NCI-H748 (cell line): ENCODE data around the gene SMIM24.
A peak's percentile ranks its signal among the peaks of the same experiment; 100 is the strongest.
"Not testable (repeated sequence)": the region's sequence is repeated elsewhere in the genome, so short reads cannot be mapped to it uniquely, and the experiment has no call there.

Source experiments
- DNase-seq: peaks from one replicate; lab custom pipeline; 2025; ENCODE audit not compliant: unreplicated experiment; lab: John Stamatoyannopoulos, UW

Gene SMIM24

GRCh38 chr19:3515891-3516422, 35.6 kb upstream of the SMIM24 start:
- no peak for DNase-seq

DNA sequence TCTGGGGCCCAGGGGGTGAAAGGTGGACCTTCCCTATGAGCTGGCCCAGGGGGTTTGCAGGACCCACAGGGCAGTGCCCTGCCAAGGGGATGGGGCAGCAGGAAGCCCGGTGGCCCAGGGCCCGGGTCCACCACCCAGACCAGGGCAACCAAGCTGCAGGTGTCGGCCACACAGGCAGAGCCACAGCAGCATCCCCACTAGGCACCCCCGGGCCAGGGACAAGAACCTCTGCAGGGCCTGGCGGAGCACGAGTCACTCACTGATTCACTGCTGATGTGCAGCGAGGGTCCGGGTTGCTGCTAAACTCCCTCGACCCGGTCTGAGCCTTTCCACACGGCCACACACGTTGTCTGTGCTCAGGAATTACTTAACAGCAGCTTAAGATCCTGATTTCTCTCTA, 34.6 kb upstream of the SMIM24 start:
- DNase-seq: no peak

- DNase-seq: no peak
Observed at GRCh38 chr19:3513229-3514140, 33.2 kb upstream of the SMIM24 start.

DNA sequence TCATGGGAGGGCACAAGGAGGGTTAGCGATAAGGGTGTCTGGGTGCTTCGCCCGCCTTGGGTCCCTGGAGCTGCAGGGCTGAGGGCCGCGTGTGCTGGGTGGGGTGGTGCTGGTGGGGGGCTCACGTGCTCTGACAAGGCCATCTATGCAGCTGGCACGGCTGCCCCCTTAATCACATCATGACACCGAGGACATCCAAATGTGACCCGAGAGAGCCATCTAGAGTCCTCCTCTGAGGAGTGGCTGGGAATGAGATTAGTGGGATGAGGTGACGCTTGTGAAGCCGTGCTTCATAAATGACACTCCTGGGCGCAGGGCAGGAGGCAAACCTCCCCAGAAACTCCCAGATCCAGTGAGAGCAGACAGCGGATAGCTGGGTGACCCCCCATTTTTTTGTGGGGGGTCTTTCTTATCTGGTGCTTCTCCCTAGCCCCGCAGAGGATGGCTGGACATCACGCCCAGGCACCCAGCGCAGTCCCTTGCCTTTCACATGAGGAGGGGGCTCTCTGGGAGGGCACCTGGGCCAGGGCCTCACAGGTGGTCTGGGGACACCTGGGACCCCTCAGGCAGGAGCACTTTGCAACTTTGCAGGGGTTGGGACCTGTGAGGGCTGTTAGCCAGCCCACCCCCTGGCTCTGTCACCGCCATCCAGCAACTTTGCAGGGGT, 32.4 kb upstream of the SMIM24 start:
- DNase-seq: no peak

GRCh38 chr19:3511506-3512251, 31.4 kb upstream of the SMIM24 start:
- no peak for DNase-seq

GRCh38 chr19:3510727-3511126, 30.4 kb upstream of the SMIM24 start:
- no peak for DNase-seq

DNA sequence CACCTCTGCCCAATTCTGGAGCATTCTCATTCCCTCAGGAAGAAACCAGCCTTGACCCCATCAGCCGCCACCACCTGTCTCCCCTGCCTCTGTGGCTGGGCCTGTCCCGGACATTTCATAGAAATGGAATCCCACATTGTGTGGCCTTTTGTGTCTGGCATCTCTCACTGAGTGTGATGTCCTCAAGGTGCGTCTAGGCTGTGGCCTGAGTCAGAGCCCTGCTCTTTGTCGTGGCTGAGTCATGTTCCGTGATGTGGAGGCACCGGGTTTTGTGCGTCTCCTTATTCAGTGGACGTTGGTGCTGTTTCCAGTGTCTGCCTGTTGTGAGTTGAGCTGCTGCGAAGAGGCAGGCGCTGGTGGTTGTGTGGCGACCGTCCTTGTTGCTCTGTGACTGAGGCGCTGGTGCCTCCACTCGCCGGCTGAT, 29.3 kb upstream of the SMIM24 start:
- DNase-seq: no peak

DNA sequence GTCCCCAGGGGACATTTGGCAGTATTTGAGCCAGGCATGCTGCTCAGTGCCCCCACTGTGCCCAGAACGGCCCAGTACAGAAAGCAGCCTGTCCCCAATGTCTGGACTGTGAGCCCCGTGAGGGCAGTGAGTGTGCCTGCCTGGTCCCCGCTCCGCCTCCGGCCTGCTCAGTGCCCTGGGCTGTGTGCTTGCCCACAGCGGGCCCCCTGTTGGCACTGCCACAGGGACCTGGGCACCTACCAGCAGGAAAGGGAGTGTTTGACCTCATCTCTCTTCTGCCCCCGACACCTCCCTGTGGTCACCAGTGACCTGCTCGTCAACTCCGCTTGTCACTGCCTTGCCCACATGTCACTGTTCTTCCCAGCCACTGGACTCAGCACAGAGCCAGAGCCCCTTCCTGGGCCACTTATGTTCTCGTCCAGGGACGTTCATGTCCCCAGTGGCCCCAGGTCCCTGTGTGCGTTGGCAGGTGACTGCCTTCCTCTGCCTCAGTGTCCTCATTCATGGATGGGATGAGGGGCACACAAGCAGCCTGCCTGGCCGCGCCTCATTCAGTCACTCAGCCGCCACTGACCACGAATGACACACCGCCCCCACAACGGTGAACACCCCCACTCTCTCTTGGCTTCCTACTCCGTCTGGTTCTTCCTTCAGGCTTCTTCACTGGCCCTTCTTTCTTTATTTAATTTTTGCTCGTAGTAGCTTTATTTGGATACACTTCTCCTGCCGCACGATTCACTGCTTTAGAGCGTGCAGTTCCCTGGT, 28.6 kb upstream of the SMIM24 start:
- DNase-seq: no peak

- not testable (repeated sequence) for DNase-seq
Observed at GRCh38 chr19:3508121-3508661, 27.9 kb upstream of the SMIM24 start.

- peak; percentile 17 for DNase-seq
Observed at GRCh38 chr19:3507371-3508120, 27.2 kb upstream of the SMIM24 start.

- peak; percentile 2 for DNase-seq
Observed at GRCh38 chr19:3506384-3507340, 26.3 kb upstream of the SMIM24 start.

GRCh38 chr19:3505598-3506383, 25.5 kb upstream of the SMIM24 start, which contains the start of gene FZR1:
FZR1 (plus strand) TSS chr19:3506311; CDS start chr19:3522990, 16,679 bp downstream.
- peak; percentile 98 for DNase-seq

GRCh38 chr19:3504735-3505134, 24.4 kb upstream of the SMIM24 start:
- DNase-seq: no peak

DNA sequence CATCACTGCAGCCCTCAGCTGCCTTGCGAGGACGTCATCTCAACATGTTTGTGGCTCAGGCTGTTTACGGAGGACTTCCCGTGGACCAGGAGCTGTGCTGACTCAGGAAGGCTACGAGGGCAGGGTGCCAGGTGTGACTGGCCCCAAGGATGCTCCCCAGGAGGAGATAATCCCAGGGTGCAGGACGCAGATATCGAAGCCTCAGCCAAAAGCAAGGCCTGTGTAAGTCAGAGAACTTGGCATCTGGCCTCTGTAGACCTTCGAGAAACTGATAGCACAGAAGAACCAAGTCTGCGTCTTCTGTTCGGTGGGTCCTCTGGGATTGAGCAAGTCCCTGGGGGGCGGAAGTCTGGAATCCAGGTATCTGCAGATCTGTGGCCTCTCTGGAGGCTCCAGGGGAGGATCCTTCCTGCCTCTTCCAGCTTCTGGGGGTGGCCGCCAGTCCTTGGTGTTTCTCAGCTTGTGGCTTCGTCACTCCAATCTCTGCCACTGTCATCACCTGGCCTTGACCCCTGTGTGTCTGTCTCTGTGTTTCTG, 22.8 kb upstream of the SMIM24 start:
- DNase-seq: no peak

DNA sequence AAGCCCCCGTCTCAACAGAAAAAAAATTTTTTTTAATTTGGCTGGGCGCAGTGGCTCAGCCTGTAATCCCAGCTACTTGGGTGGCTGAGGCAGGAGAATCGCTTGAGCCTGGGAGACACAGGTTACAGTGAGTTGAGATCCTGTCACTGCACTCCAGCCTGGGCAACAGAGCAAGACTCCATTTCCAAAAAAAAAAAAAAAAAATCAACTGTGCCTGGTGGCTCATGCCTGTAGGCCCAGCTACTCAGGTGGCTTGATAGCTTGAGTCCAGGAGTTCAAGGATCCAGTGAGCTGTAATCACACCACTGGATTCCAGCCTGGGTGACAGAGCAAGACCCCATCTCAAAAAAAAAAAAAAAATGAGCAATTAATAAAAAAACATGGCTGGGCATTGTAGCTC, 21.5 kb upstream of the SMIM24 start:
- no peak for DNase-seq

GRCh38 chr19:3500429-3501101, 20.2 kb upstream of the SMIM24 start, which contains the start of gene DOHH:
DOHH (minus strand) TSS chr19:3500674; CDS start chr19:3496814, 3,860 bp downstream.
- peak; percentile 93 for DNase-seq
